Loucy (cell line): ENCODE results near the gene OSBPL3.

Source experiments
- H2AFZ ChIP-seq: fragments of 200-600 bp; sonication (generic); 2 replicates; pipeline ENCODE4 v1.6.0; 2016; ENCODE audit warnings: antibody characterized with exemption, mild to moderate bottlenecking, low read length, moderate library complexity
- H3F3A ChIP-seq: fragments of 200-600 bp; 2 replicates; pipeline ENCODE4 v1.6.0; 2016; ENCODE audit warnings: antibody characterized with exemption, low read depth, mild to moderate bottlenecking
- H3K27me3 ChIP-seq: fragments of 200-600 bp; sonication (generic); 2 replicates; pipeline ENCODE4 v1.6.1; 2014; ENCODE audit warnings: low read length, mild to moderate bottlenecking; ENCODE audit not compliant: insufficient read depth, poor library complexity, severe bottlenecking
- H3K36me3 ChIP-seq: fragments of 200-600 bp; sonication (generic); 2 replicates; pipeline ENCODE4 v1.6.1; 2016; ENCODE audit warnings: low read length; ENCODE audit not compliant: insufficient read depth
- H3K4me1 ChIP-seq: fragments of 200-600 bp; sonication (generic); 2 replicates; pipeline ENCODE4 v1.5.1; 2014; ENCODE audit warnings: low read length, mild to moderate bottlenecking; ENCODE audit not compliant: insufficient read depth, poor library complexity, severe bottlenecking
- H3K4me2 ChIP-seq: fragments of 200-600 bp; sonication (generic); 2 replicates; pipeline ENCODE4 v1.6.0; 2014; ENCODE audit warnings: antibody characterized with exemption, low read length, low read depth, mild to moderate bottlenecking; ENCODE audit not compliant: poor library complexity, severe bottlenecking
- H3K4me3 ChIP-seq: fragments of 200-600 bp; sonication (generic); 2 replicates; pipeline ENCODE4 v1.5.1; 2014; ENCODE audit warnings: low read length, mild to moderate bottlenecking, mixed read lengths; ENCODE audit not compliant: poor library complexity, severe bottlenecking
- H3K79me2 ChIP-seq: fragments of 200-600 bp; sonication (generic); 2 replicates; pipeline ENCODE4 v1.6.1; 2014; ENCODE audit warnings: low read length; ENCODE audit not compliant: insufficient read depth
- H3K9ac ChIP-seq: fragments of 200-600 bp; sonication (generic); 2 replicates; pipeline ENCODE4 v1.6.0; 2014; ENCODE audit warnings: mild to moderate bottlenecking, low read depth, low read length, moderate library complexity; ENCODE audit not compliant: poor library complexity, severe bottlenecking
- H3K9me2 ChIP-seq: fragments of 200-600 bp; sonication (generic); replicated peaks from 2 replicates; pipeline ENCODE4 v1.6.1; 2016; ENCODE audit warnings: low read depth, low read length, mixed read lengths
- H3K9me3 ChIP-seq: fragments of 200-600 bp; sonication (generic); 2 replicates; pipeline ENCODE4 v1.6.1; 2014; ENCODE audit warnings: mild to moderate bottlenecking, antibody characterized with exemption, low read length, low read depth; ENCODE audit not compliant: insufficient read depth
- H4K20me1 ChIP-seq: fragments of 200-600 bp; sonication (generic); 2 replicates; pipeline ENCODE4 v1.6.0; 2014; ENCODE audit warnings: antibody characterized with exemption, low read length, mild to moderate bottlenecking; ENCODE audit not compliant: insufficient read depth, poor library complexity, severe bottlenecking
- EZH2phosphoT487 ChIP-seq: fragments of 200-600 bp; IDR thresholded peaks from 2 replicates; pipeline ENCODE4 v1.6.1; 2018; ENCODE audit warnings: antibody characterized with exemption, mild to moderate bottlenecking, moderate library complexity, borderline replicate concordance
- TF ChIP-seq, protein P1 (sequence below): fragments of 200-600 bp; sonication (generic); conservative IDR thresholded peaks from 2 replicates; pipeline ENCODE4 v1.5.1; 2014; ENCODE audit warnings: mild to moderate bottlenecking, antibody characterized with exemption, low read length

Gene OSBPL3

DNA sequence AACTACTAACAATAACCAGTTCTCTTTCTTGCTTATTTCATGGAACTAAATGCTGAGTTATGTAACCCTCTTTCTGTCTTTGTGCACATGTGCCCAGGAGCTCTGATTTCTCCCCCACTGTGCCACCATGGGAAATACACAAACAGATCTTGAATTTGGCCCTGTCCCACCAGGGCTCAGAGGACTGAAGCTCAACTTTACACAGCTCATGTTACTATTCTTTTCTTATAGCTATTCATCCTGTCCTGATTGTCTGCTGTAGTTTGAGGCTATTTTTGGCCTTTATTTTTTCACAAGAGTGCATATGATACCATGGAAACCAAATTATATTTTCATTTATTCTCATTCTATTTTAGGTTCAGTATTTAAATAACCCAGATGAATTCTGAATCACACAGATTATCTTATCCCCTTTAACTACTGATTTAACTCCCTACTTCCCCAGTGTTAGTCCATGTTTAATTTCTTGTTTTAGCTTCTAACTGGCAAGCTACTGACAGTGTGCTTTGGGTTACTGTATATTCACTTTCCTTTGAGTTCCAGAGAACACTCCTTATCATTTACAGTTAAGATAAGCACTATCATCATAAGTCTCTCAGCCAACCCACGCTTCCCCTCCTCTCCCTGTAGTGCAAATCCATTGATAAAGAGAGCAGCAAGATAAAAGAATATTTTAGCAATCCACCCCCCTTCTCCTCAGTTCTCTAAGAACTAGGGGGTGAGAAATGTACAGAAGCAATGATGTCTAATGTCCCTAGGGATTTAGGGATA, 150.9 kb downstream of the OSBPL3 start:
- H3K4me1 ChIP-seq, result peaks cover 26% of the 10 kb centered on the region
- H3K36me3 ChIP-seq, result peaks cover 32% of the 10 kb centered on the region; the same call in 1 of the 2 replicates
- TF ChIP-seq, protein P1, sequence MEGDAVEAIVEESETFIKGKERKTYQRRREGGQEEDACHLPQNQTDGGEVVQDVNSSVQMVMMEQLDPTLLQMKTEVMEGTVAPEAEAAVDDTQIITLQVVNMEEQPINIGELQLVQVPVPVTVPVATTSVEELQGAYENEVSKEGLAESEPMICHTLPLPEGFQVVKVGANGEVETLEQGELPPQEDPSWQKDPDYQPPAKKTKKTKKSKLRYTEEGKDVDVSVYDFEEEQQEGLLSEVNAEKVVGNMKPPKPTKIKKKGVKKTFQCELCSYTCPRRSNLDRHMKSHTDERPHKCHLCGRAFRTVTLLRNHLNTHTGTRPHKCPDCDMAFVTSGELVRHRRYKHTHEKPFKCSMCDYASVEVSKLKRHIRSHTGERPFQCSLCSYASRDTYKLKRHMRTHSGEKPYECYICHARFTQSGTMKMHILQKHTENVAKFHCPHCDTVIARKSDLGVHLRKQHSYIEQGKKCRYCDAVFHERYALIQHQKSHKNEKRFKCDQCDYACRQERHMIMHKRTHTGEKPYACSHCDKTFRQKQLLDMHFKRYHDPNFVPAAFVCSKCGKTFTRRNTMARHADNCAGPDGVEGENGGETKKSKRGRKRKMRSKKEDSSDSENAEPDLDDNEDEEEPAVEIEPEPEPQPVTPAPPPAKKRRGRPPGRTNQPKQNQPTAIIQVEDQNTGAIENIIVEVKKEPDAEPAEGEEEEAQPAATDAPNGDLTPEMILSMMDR, result no peak
- TF ChIP-seq EZH2phosphoT487, result no peak
- no peaks in the 10 kb centered on the region for H3K9me2 ChIP-seq
- H2AFZ ChIP-seq, result no peak overlapping the region
- no peaks in the 10 kb centered on the region for H4K20me1 ChIP-seq
- H3K4me3 ChIP-seq, result no peak overlapping the region
- H3K27me3 ChIP-seq, result no peaks in the 10 kb centered on the region
- H3K9ac ChIP-seq, result no peak overlapping the region
- H3K4me2 ChIP-seq, result no peak overlapping the region
- no peaks in the 10 kb centered on the region for H3K9me3 ChIP-seq
- no peaks in the 10 kb centered on the region for H3K79me2 ChIP-seq
- no peaks in the 10 kb centered on the region for H3F3A ChIP-seq

- H3K4me3 ChIP-seq, result no peak overlapping the region
- H4K20me1 ChIP-seq, result no peaks in the 10 kb centered on the region
- no peak overlapping the region for H2AFZ ChIP-seq
- H3F3A ChIP-seq, result no peaks in the 10 kb centered on the region
- no peak overlapping the region for H3K9ac ChIP-seq
- peaks cover 36% of the 10 kb centered on the region; the same call in 1 of the 2 replicates for H3K36me3 ChIP-seq
- H3K79me2 ChIP-seq, result no peaks in the 10 kb centered on the region
- peaks cover 26% of the 10 kb centered on the region for H3K4me1 ChIP-seq
- no peaks in the 10 kb centered on the region for H3K9me3 ChIP-seq
- no peak overlapping the region for H3K4me2 ChIP-seq
- no peak for TF ChIP-seq EZH2phosphoT487
- TF ChIP-seq, protein P1, result no peak
- no peaks in the 10 kb centered on the region for H3K9me2 ChIP-seq
- H3K27me3 ChIP-seq, result no peaks in the 10 kb centered on the region
Measured at GRCh38 chr7:24827589-24827988, 152.4 kb downstream of the OSBPL3 start.

DNA sequence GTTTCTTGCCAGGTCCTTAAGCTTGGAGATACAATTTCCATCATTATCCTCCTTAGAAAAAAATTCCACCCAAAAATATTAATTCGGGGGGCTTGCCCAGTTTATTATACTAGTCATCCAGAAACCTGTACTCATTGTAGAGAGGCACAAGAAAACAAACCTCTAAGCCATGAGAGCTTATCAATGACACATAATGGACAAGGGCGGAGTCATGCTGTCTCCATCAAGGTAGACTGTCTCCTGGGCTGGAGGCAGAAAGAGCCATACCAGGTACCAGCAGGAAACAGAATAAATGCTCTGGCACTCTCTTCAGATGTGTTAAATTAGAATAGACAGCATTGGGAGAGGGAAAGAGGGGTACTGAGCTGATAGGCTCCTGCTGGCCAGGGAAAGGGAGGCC, 153.0 kb downstream of the OSBPL3 start:
- Histone ChIP-seq H3K9me3 (no peaks in the 10 kb centered on the region), H3K4me1 (peaks cover 26% of the 10 kb centered on the region), H3K79me2 (no peaks in the 10 kb centered on the region), H3K9ac (no peak overlapping the region), H3F3A (no peaks in the 10 kb centered on the region), H3K9me2 (no peaks in the 10 kb centered on the region), H3K4me2 (no peak overlapping the region), H3K27me3 (no peaks in the 10 kb centered on the region), H3K36me3 (peaks cover 36% of the 10 kb centered on the region; the same call in 1 of the 2 replicates), H4K20me1 (no peaks in the 10 kb centered on the region), H3K4me3 (no peak overlapping the region), H2AFZ (no peak overlapping the region)
- TF ChIP-seq, protein P1, result no peak
- no peak for TF ChIP-seq EZH2phosphoT487
